K562 (cell line): ENCODE measurements around the gene C20orf96. TPM values are rescaled to one million over a fixed set of nuclear protein-coding genes. Genes with fewer than 3 reads are reported as not detected.

Experiments
- CCNT2 ChIP-seq: IDR thresholded peaks from 2 replicates; pipeline ENCODE4 v1.6.1; 2011; ENCODE audit warnings: borderline replicate concordance, low read depth, mild to moderate bottlenecking, moderate library complexity, mixed read lengths, low read length; ENCODE audit not compliant: insufficient read length; ENCODE audit errors: extremely low read depth
- EP400 ChIP-seq: fragments of 450-650 bp; IDR thresholded peaks from 2 replicates; pipeline ENCODE4 v1.6.1; 2017; ENCODE audit warnings: antibody characterized with exemption, mild to moderate bottlenecking, moderate library complexity
- ETV5 ChIP-seq: sonication (generic); formaldehyde crosslinking; IDR thresholded peaks from 2 replicates; pipeline ENCODE4 v1.4.0; 2020; ENCODE audit warnings: low read depth, mild to moderate bottlenecking, missing genetic modification reagents
- HNRNPL ChIP-seq: fragments of 200-400 bp; formaldehyde crosslinking; IDR thresholded peaks from 2 replicates; pipeline ENCODE4 v1.6.1; 2017; ENCODE audit warnings: low read depth, mild to moderate bottlenecking, low read length
- JUN ChIP-seq, 2 experiments: sonication (generic) in 1 of 2; formaldehyde crosslinking in 1 of 2; IDR thresholded peaks; 2 replicates each; pipeline versions ENCODE4 v1.6.1 to v1.8.0; 2012 to 2022; ENCODE audit warnings: borderline replicate concordance in 2 of 2, mild to moderate bottlenecking in 2 of 2, improper control_type of control experiment in 1 of 2, low read depth in 1 of 2, low read length in 1 of 2, missing genetic modification reagents in 1 of 2
- MEIS2 ChIP-seq: fragments of 450-650 bp; IDR thresholded peaks from 2 replicates; pipeline ENCODE4 v1.6.1; 2014; ENCODE audit warnings: mild to moderate bottlenecking; ENCODE audit not compliant: partially characterized antibody
- PATZ1 ChIP-seq: fragments of 250-450 bp; sonication (Bioruptor Pico); IDR thresholded peaks from 2 replicates; pipeline ENCODE4 v1.5.0; 2020; ENCODE audit warnings: mild to moderate bottlenecking, borderline replicate concordance
- POLR2A ChIP-seq: fragments of 450-650 bp; conservative IDR thresholded peaks from 2 replicates; pipeline ENCODE4 v1.6.1; 2016
- ZNF175 ChIP-seq: fragments of 200-800 bp; sonication (Bioruptor generic); IDR thresholded peaks from 2 replicates; pipeline ENCODE4 v1.6.1; 2016; ENCODE audit warnings: low read depth, mild to moderate bottlenecking, missing genetic modification characterization, missing compliant biosample characterization
- ZNF507 ChIP-seq: conservative IDR thresholded peaks from 2 replicates; pipeline ENCODE4 v1.6.1; 2017; ENCODE audit warnings: missing genetic modification characterization, missing compliant biosample characterization
- polyA plus RNA-seq, 8 experiments: library from polyadenylated mRNA; depleted of rRNA in 4 of 8; stranded (reverse) in 5 of 8; unstranded in 3 of 8; fragments of >200 nt; fragmentation: Nextera tagmentation in 2 of 8; fragmentation: Illumina TruSeq in 1 of 8; extraction: Ambion mirVana in 2 of 8; extraction: Trizol in 1 of 8; gene quantifications; 2 replicates each; pipeline versions ENCODE4 v1.2.1 to v1.2.3, GENCODE V29; 2011 to 2014; ENCODE audit warnings: inconsistent platforms in 1 of 8, missing spikeins in 1 of 8
- total RNA-seq, 7 experiments: library from RNA; depleted of rRNA in 6 of 7; stranded (reverse); fragments of >200 nt in 6 of 7; fragmentation: Illumina TruSeq in 2 of 7; extraction: Trizol in 2 of 7; gene quantifications; 2 replicates each; pipeline versions ENCODE4 v1.2.1 to v1.2.3, GENCODE V29; 2011 to 2021; ENCODE audit warnings: low replicate concordance in 1 of 7

C20orf96 gene
- total and polyA plus RNA-seq, 9 of the 15 experiments (the other 6 are each of a cell fraction or from before 2014, with no cell fraction given): 1.7 to 11.7 (median 4.2) TPM

- TF ChIP-seq ZNF507 (no peak), PATZ1 (CRISPR knock-in tag) (no peak), ZNF175 (CRISPR knock-in tag) (no peak), MEIS2 (peak; percentile 12), HNRNPL (0 out of 2 replicates have a peak, but pooled peaks have one; percentile 57), POLR2A (peak; percentile 75), JUN (IDR thresholded peaks at IDR 0.05; ENCODE audit: borderline replicate concordance, low read depth, low read length) (no peak), JUN (CRISPR knock-in tag; IDR thresholded peaks at IDR 0.05; ENCODE audit: borderline replicate concordance) (peak; percentile 35; the same call in 1 of the 2 replicates), EP400 (peak; percentile 77; the same call in 1 of the 2 replicates), CCNT2 (peak; percentile 61), ETV5 (CRISPR knock-in tag) (0 out of 2 replicates have a peak, but pooled peaks have one; percentile 35)
- TF ChIP-seq, all 486 proteins: peak for 66
Observed at GRCh38 chr20:327186-328026, 36.9 kb upstream of the C20orf96 start (continued).
